ENCODE results near the gene AACS.

GRCh38 chr12:125079648-125080645, 14.7 kb downstream of the AACS start:
- TF ChIP-seq CREM (CRISPR knock-in tag; IDR thresholded peaks at IDR 0.05) (no peak), NR2C2 (CRISPR knock-in tag; IDR thresholded peaks at IDR 0.05) (no peak), TEAD1 (CRISPR knock-in tag; IDR thresholded peaks at IDR 0.05) (no peak), TCF7 (CRISPR knock-in tag; IDR thresholded peaks at IDR 0.05; ENCODE audit: low read depth) (no peak), NR1H2 (CRISPR knock-in tag; IDR thresholded peaks at IDR 0.05) (no peak), NFYB (CRISPR knock-in tag; conservative IDR thresholded peaks at IDR 0.05; ENCODE audit: low read depth) (no peak), MAX (CRISPR knock-in tag; IDR thresholded peaks at IDR 0.05) (no peak), ZMAT4 (CRISPR knock-in tag; IDR thresholded peaks at IDR 0.05) (no peak), ETV6 (CRISPR knock-in tag; IDR thresholded peaks at IDR 0.05) (no peak), ZNF317 (CRISPR knock-in tag; IDR thresholded peaks at IDR 0.05; ENCODE audit: borderline replicate concordance, low read depth) (no peak)
- TF ChIP-seq, protein P1, sequence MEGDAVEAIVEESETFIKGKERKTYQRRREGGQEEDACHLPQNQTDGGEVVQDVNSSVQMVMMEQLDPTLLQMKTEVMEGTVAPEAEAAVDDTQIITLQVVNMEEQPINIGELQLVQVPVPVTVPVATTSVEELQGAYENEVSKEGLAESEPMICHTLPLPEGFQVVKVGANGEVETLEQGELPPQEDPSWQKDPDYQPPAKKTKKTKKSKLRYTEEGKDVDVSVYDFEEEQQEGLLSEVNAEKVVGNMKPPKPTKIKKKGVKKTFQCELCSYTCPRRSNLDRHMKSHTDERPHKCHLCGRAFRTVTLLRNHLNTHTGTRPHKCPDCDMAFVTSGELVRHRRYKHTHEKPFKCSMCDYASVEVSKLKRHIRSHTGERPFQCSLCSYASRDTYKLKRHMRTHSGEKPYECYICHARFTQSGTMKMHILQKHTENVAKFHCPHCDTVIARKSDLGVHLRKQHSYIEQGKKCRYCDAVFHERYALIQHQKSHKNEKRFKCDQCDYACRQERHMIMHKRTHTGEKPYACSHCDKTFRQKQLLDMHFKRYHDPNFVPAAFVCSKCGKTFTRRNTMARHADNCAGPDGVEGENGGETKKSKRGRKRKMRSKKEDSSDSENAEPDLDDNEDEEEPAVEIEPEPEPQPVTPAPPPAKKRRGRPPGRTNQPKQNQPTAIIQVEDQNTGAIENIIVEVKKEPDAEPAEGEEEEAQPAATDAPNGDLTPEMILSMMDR (IDR thresholded peaks at IDR 0.05): no peak
- TF ChIP-seq, protein P2, sequence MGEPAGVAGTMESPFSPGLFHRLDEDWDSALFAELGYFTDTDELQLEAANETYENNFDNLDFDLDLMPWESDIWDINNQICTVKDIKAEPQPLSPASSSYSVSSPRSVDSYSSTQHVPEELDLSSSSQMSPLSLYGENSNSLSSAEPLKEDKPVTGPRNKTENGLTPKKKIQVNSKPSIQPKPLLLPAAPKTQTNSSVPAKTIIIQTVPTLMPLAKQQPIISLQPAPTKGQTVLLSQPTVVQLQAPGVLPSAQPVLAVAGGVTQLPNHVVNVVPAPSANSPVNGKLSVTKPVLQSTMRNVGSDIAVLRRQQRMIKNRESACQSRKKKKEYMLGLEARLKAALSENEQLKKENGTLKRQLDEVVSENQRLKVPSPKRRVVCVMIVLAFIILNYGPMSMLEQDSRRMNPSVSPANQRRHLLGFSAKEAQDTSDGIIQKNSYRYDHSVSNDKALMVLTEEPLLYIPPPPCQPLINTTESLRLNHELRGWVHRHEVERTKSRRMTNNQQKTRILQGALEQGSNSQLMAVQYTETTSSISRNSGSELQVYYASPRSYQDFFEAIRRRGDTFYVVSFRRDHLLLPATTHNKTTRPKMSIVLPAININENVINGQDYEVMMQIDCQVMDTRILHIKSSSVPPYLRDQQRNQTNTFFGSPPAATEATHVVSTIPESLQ (CRISPR knock-in tag; IDR thresholded peaks at IDR 0.05): no peak
- TF ChIP-seq, protein P3, sequence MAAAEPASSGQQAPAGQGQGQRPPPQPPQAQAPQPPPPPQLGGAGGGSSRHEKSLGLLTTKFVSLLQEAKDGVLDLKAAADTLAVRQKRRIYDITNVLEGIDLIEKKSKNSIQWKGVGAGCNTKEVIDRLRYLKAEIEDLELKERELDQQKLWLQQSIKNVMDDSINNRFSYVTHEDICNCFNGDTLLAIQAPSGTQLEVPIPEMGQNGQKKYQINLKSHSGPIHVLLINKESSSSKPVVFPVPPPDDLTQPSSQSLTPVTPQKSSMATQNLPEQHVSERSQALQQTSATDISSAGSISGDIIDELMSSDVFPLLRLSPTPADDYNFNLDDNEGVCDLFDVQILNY (CRISPR knock-in tag; IDR thresholded peaks at IDR 0.05): no peak

Measured in WTC11 (cell line).